ENCODE results near the gene TNS2. TPM values are rescaled to one million over a fixed set of nuclear protein-coding genes. Genes with fewer than 3 reads are reported as not detected.

The TNS2 gene
- total RNA-seq, 4 donors from 2014 or later = 108 to 323 (median 182) TPM

GRCh38 chr12:53102883-53103807, 53.3 kb downstream of the TNS2 start, which contains the start of gene SOAT2:
TSS of gene SOAT2 (plus strand) at chr12:53103486. CDS start at chr12:53103578, 92 bp downstream.
- Histone ChIP-seq H3K4me1 (peaks cover 5 to 61% (median 17%) of the 10 kb centered on the region in 3 donors), H3K4me3 (no peak within 1 kb of the TSS)

DNA sequence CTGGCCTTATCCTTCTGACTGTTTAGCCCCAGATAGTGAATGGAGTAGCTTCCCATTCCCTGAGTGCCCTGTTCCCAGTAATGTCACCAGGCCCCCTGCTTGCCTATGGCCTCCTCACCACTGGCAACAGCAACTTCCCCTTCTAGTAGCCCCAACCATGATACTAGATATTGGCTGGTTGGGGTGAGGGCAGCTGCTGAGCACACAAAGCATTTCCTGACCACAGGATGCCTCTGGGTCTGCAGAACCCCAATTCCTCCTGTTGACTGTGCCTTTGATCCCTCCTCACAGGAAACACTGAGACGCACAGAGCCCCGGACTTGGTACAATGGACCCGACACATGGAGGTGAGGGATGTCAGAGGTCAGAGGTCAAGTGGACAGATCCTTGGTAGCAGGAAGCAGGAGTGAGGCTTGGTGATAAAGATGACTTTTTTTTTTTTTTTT, 54.0 kb downstream of the TNS2 start:
- TF ChIP-seq CTCF (IDR thresholded peaks at IDR 0.05) (no peak), POLR2A (IDR thresholded peaks at IDR 0.05) (no peak), EP300 (IDR thresholded peaks at IDR 0.05) (no peak), POLR2AphosphoS5 (IDR thresholded peaks at IDR 0.05) (no peak)
- no peak for ATAC-seq
- WGBS, 2 donors (ENCODE audit: low coverage in 1 of 2) = no CpG with 5 or more reads among the region's 3 CpGs
- Histone ChIP-seq H3K9me3 (no peaks in the 10 kb centered on the region), H3K27ac (peak overlapping the region in 1 of 4 donors; percentile 14), H3K36me3 (peaks cover 0 to 28% of the 10 kb centered on the region in 2 donors), H3K4me1 (peaks cover 5 to 58% (median 10%) of the 10 kb centered on the region in 3 donors), H3K4me3 (no peak overlapping the region), H3K27me3 (no peaks in the 10 kb centered on the region)

More at GRCh38 chr12:53102883-53103807, 53.3 kb downstream of the TNS2 start, which contains the start of gene SOAT2:
- 79 to 88% methylated on average over 4 to 8 of the region's 23 CpGs for WGBS, 2 donors (ENCODE audit: low coverage in 1 of 2)
- H3K27ac ChIP-seq = peak within 1 kb of the TSS in 2 of 4 donors; percentile 12 to 18
- no peak for ATAC-seq
- no peaks in the 10 kb centered on the region for H3K27me3 ChIP-seq
- H3K36me3 ChIP-seq = peaks cover 0 to 28% of the 10 kb centered on the region in 2 donors
- TF ChIP-seq CTCF (IDR thresholded peaks at IDR 0.05) (no peak), EP300 (IDR thresholded peaks at IDR 0.05) (no peak), POLR2A (IDR thresholded peaks at IDR 0.05) (no peak), POLR2AphosphoS5 (IDR thresholded peaks at IDR 0.05) (no peak)
- H3K9me3 ChIP-seq = no peaks in the 10 kb centered on the region

DNA sequence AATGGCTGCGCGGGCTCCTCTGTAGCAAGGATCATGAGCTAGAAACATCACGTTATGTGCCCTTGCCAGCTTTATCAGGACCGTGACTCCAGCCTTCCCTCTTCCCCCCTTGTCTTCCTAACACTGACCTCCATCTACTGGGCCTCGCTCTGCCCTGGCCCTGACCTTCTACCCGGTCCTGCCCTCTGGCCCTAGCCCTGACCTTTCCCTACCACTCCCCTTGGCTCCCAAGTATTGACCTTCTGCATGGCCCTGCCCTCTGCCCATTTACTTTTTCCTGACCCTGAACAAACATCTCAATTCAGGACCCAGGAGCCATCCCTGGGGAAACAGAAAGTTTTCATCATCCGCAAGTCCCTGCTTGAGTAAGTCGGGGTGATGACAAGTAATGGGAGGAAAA, 55.4 kb downstream of the TNS2 start:
- WGBS, 2 donors (ENCODE audit: low coverage in 1 of 2) = 86 to 95% methylated on average over 5 to 6 of the region's 8 CpGs

GRCh38 chr12:53105712-53106439, 56.0 kb downstream of the TNS2 start:
- Histone ChIP-seq H3K27me3 (no peaks in the 10 kb centered on the region), H3K4me1 (peaks cover 0 to 41% (median 5%) of the 10 kb centered on the region in 3 donors), H3K36me3 (peaks cover 0 to 22% of the 10 kb centered on the region in 2 donors), H3K4me3 (no peak overlapping the region), H3K9me3 (no peaks in the 10 kb centered on the region), H3K27ac (no peak overlapping the region)
- ATAC-seq = no peak
- TF ChIP-seq POLR2AphosphoS5 (IDR thresholded peaks at IDR 0.05) (no peak), EP300 (IDR thresholded peaks at IDR 0.05) (no peak), POLR2A (IDR thresholded peaks at IDR 0.05) (no peak), CTCF (IDR thresholded peaks at IDR 0.05) (no peak)
- WGBS, 2 donors (ENCODE audit: low coverage in 1 of 2) = 96 to 100% methylated on average over 5 of the region's 7 CpGs

More for the DNA sequence above, 55.4 kb downstream of the TNS2 start:
- H3K27me3 ChIP-seq = no peaks in the 10 kb centered on the region
- H3K9me3 ChIP-seq = no peaks in the 10 kb centered on the region
- H3K4me1 ChIP-seq = peaks cover 4 to 47% (median 5%) of the 10 kb centered on the region in 3 donors
- no peak overlapping the region for H3K4me3 ChIP-seq
- ATAC-seq = no peak
- H3K27ac ChIP-seq = no peak overlapping the region
- TF ChIP-seq EP300 (IDR thresholded peaks at IDR 0.05) (no peak), CTCF (IDR thresholded peaks at IDR 0.05) (no peak), POLR2AphosphoS5 (IDR thresholded peaks at IDR 0.05) (no peak), POLR2A (IDR thresholded peaks at IDR 0.05) (no peak)
- H3K36me3 ChIP-seq = peaks cover 0 to 28% of the 10 kb centered on the region in 2 donors
